GM12874 (cell line): Measurements from ENCODE around the gene RPAP3.

ENCODE experiments used
- TF ChIP-seq, protein P1 (sequence below): IDR thresholded peaks from 2 replicates; pipeline ENCODE4 v1.5.1; 2011; ENCODE audit warnings: low read depth, mild to moderate bottlenecking, control low read depth, low read length, moderate library complexity; ENCODE audit not compliant: insufficient read depth

Gene RPAP3

DNA sequence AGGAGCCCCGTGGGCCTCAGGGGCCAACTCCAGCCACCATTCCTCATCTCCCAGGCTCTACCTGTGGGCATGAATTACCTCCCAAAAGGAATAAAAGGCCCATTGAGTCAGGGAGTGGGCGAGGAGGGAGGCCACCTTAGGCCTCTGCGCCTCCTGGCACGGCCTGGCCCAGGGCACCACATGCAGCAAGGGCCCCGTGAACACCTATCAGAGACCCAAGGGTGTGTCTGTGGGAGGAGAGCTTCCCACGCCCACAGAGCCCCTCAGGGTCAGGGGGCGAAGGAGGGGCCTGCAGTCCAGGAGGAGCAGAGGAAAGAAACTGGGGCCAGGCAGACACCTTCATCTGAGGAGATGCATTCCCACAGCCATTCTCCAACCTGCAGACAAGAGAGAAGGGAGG lies 40.7 kb upstream of the RPAP3 start:
- TF ChIP-seq, protein P1, sequence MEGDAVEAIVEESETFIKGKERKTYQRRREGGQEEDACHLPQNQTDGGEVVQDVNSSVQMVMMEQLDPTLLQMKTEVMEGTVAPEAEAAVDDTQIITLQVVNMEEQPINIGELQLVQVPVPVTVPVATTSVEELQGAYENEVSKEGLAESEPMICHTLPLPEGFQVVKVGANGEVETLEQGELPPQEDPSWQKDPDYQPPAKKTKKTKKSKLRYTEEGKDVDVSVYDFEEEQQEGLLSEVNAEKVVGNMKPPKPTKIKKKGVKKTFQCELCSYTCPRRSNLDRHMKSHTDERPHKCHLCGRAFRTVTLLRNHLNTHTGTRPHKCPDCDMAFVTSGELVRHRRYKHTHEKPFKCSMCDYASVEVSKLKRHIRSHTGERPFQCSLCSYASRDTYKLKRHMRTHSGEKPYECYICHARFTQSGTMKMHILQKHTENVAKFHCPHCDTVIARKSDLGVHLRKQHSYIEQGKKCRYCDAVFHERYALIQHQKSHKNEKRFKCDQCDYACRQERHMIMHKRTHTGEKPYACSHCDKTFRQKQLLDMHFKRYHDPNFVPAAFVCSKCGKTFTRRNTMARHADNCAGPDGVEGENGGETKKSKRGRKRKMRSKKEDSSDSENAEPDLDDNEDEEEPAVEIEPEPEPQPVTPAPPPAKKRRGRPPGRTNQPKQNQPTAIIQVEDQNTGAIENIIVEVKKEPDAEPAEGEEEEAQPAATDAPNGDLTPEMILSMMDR, result no peak

DNA sequence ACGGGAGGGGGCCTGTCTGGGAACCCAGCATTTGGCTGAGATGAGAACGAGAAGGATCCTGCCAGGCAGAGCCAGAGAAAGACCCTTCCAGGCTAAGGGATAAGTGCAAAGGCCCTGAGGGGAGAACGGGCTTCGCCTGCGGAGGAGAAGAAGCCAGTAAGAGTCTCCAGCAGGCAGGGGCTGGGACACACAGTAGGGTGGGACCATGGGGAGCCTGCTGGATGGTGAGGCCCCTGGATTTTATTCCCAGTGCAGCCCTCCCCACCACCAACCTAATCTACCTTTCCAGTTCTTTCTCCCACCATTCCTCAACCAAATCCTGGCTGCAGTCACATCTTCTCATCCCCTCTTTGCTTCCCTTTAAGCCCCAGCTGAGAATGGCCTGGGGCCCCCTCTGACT lies 40.2 kb upstream of the RPAP3 start:
- TF ChIP-seq, protein P1, result no peak

DNA sequence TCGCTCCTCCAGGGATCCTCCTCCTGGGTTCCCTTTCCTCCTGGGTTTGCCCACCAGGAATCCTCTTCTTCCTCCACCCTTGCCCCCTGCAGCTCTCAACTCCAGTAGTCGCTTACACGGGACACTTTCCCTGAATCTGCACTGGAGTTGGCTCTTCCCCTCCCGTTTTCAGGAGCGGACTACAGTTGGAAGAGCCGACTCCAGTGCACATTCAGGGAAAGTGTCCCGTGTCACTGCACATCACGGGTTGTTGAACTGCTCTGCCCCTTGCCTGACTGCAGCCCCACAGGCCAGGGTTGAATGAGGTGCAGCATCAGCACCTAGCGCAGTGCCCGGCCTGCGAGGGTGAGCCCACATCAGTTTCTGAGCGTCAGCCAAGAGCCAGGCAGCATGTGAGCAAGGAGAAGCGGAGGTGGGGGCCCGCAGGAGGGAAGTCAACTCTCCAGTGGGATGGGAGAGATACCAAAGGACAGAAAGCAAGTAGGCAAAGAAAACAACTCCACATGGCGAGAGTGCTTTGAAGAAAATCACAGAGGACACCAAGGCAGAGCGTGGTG lies 39.7 kb upstream of the RPAP3 start:
- TF ChIP-seq, protein P1, result no peak

DNA sequence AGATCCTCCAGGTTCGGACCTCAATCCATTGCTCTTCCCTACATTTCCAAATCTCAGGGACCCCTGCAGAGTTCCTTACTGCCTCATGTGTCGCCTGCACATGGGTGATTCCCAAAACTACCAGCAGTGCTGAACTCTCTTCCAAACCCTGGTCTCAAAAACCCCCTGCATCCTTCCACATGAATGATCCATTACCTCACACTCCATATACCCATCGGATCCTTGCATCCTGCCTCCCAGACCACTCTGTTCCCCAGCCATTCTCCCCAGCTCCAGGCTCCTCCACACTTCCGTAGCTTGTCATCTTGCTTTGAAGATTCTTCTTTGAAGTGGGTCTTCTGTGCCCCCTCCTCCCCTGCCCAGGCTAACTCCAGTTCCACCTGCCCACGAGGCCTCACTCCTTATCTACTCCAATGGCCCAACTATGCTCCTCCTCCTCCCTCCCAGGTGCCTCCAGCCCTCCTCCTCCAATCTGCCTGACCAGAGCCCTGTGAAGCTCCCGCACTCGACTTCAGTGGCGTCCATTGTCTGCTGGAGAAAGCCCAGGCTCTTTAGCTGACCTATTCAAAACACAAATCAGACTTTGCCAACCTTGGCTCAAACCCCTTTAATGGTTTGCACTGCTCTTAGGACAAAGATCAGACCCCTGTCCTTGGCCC lies 39.1 kb upstream of the RPAP3 start:
- TF ChIP-seq, protein P1, result no peak

DNA sequence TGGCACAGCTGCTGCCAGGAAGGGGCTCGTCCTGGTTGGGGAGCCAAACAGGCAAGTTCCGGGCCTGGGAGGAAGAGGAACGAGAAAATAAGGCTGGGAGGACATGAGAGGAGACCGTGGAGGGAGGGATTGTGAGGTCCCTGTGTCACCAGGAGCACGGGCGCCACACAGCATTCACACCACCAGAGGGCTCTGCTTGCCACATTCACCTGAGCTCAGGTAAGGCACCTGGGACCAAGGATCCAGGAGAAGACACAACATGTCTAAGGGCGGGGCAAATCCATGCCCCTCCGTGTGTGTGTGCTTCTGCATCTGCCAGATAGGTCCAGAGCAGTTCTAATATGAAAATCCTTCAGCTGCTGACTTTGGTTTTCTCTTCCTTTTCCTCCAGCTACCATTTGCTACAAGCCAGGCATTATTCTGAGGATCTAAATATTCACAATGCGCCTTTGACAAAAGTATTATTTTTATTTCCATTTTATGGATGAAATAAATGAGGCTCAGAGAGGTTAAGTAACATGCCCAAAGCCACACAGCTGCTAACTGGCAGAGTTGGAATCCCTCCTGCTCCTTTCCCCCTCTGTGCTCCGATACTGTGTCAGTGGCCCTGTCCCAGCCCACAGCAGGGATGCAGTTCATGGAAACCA lies 38.3 kb upstream of the RPAP3 start:
- TF ChIP-seq, protein P1, result peak; percentile 72

DNA sequence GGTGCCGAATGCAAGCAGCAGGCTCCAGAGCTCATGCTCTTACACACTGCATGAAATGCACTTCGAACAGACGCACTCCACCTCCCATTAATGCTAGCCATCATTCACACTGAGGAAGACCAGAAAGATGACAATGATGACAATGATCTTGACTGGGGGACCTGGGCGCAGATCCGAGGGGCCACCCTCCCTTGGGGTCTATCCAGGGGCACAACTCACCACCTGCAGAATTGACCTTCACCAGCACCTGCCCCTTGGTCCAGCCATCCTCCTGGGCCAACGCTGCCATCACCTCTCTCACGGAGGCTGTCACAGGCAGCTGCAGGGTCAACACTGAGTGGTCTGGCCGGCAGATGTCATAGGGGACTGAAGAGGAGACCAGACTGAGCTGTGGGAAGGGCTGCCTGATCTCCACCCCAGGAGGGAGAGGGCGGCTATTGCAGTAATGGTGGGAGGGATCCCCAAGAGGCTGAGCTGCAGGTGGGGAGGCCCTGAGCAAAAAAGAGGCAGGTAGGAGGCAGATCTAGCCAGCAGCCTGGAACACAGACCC lies 37.6 kb upstream of the RPAP3 start:
- TF ChIP-seq, protein P1, result no peak

DNA sequence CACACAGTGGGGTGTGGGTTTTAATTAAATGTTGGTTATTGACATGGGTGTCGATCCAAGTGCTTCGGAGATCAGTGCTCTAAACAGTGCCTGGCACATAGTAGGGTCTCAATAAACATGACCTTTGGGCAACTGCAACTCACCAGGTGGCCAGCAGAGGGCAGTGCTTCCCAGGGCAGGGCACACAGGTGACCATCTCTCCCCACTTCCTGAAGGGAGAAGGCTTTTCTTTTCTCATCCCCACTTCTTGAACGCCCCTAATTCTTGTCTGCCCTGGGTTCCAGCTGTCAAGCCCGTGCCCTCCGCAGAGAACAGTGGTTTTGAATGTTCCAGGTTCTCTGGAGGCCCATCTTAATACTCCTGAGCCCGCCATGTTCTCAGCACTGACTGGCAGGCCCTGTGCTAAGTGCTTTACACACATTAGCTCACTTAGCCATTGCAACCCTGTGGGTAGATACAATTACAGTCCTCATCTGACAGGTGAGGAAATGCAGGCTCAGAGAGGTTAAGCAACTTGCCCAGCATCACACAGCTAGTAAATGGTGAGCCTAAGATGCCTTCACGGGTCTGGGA lies 36.5 kb upstream of the RPAP3 start:
- TF ChIP-seq, protein P1, result peak; percentile 97
